ENCODE measurements around the gene PRM1. TPM values are rescaled to one million over a fixed set of nuclear protein-coding genes. Genes with fewer than 3 reads are reported as not detected.

PRM1 gene
- total and polyA plus RNA-seq, 2 of the 8 experiments (the other 6 are each of a cell fraction or from before 2014, with no cell fraction given), result 0.54 to 0.82 TPM

GRCh38 chr16:11272921-11273720 lies 8.0 kb downstream of the PRM1 start, which contains the start of gene PRM3:
Gene PRM3, minus strand, starts transcription at chr16:11273629. Its CDS starts 34 bp downstream, at chr16:11273595.
- H3K27ac ChIP-seq (ENCODE audit: low read depth, low read length), result no peak within 1 kb of the TSS
- H3K9me3 ChIP-seq (ENCODE audit: insufficient read depth in 2 of 2, low read depth in 1 of 2, low read length in 1 of 2), result no peaks in the 10 kb centered on the region
- H3K14ac ChIP-seq (ENCODE audit: insufficient read length), result no peak within 1 kb of the TSS
- H3K23me2 ChIP-seq (ENCODE audit: low read depth, low read length), result no peaks in the 10 kb centered on the region; the same call in 1 of the 2 replicates
- H3K4me2 ChIP-seq (ENCODE audit: insufficient read depth in 1 of 2, low read depth in 2 of 2, low read length in 2 of 2), result no peak within 1 kb of the TSS
- H3K27me3 ChIP-seq (replicated peaks in 1 of 4; ENCODE audit: control insufficient read depth in 3 of 4, extremely low read depth in 1 of 4, insufficient read depth in 3 of 4, low read length in 3 of 4), result no peaks in the 10 kb centered on the region
- peak within 1 kb of the TSS; percentile 90; the same call in 1 of the 2 replicates for H2BK12ac ChIP-seq (ENCODE audit: low read depth, low read length)
- H3K79me2 ChIP-seq (ENCODE audit: control insufficient read depth in 1 of 2, insufficient read depth in 2 of 2, low read length in 2 of 2), result no peaks in the 10 kb centered on the region
- no peaks in the 10 kb centered on the region for H3K36me3 ChIP-seq (ENCODE audit: control insufficient read depth in 2 of 4, insufficient read depth in 4 of 4, low read length in 3 of 4)
- H4K91ac ChIP-seq (replicated peaks; ENCODE audit: insufficient read length, low read length), result peak within 1 kb of the TSS; percentile 70
- ChIA-PET CTCF (ENCODE audit: partially characterized antibody) (interaction anchor here (0.6 to 8.1 kb wide), 12 partner anchors 10 to 185 kb away, joined by 3 to 79 read pairs (median 4); partner anchors contain the start of gene SOCS1), POLR2A (ENCODE audit: partially characterized antibody) (interaction anchor here (0.6 to 2.7 kb wide), 8 partner anchors 11 to 80 kb away, joined by 3 to 11 read pairs (median 4); partner anchors contain the start of gene SOCS1)
- no peaks in the 10 kb centered on the region for H4K20me1 ChIP-seq (replicated peaks in 1 of 2; ENCODE audit: control insufficient read depth in 1 of 2, insufficient read depth in 2 of 2, low read length in 2 of 2)
- no peak within 1 kb of the TSS for H3K23ac ChIP-seq (ENCODE audit: insufficient read length)
- H3K18ac ChIP-seq (ENCODE audit: extremely low read depth, low read length), result peak within 1 kb of the TSS; percentile 19
- DNase-seq (ENCODE audit: low read depth in 1 of 2, low spot score in 2 of 2) (no peak), FAIRE-seq (no peak)
- peak within 1 kb of the TSS; percentile 99; the same call in 1 of the 2 replicates for H2BK15ac ChIP-seq (ENCODE audit: low read length)
- peaks cover 0 to 5% (median 0%) of the 10 kb centered on the region in 4 experiments; a peak in 2 of 7 replicates for H3K4me1 ChIP-seq (replicated peaks in 1 of 4; ENCODE audit: control insufficient read depth in 3 of 4, insufficient read depth in 4 of 4, low read length in 3 of 4)
- H3K56ac ChIP-seq (replicated peaks; ENCODE audit: insufficient read length, low read depth, low read length), result no peak within 1 kb of the TSS
- no peak within 1 kb of the TSS for H4K5ac ChIP-seq (ENCODE audit: insufficient read length, low read depth, low read length)
- peak within 1 kb of the TSS; percentile 41; the same call in 1 of the 2 replicates for H4K8ac ChIP-seq (ENCODE audit: extremely low read depth, insufficient read depth, low read length)
- 91% methylated on average over 26 of the region's 30 CpGs; no CpG with 5 or more reads in 1 of the 2 experiments for WGBS, 2 experiments (ENCODE audit: extremely low coverage in 1 of 2, insufficient coverage in 1 of 2, insufficient read length in 1 of 2, insufficient replicate concordance in 2 of 2, low coverage in 1 of 2, low lambda C conversion rate in 2 of 2, missing lambda C conversion rate in 1 of 2)
- H2AK5ac ChIP-seq (ENCODE audit: low read depth, low read length), result peak within 1 kb of the TSS; percentile 8; the same call in 1 of the 2 replicates
- peak within 1 kb of the TSS; percentile 80; the same call in 1 of the 2 replicates for H2BK20ac ChIP-seq (ENCODE audit: low read length)
- no peak within 1 kb of the TSS for H3K4ac ChIP-seq (replicated peaks; ENCODE audit: insufficient read length, low read depth, low read length)
- peak within 1 kb of the TSS; percentile 65 for H2AFZ ChIP-seq (ENCODE audit: low read length)
- no peak within 1 kb of the TSS for H2BK120ac ChIP-seq (replicated peaks; ENCODE audit: low read depth, low read length)
- H3K9ac ChIP-seq (replicated peaks in 1 of 4; ENCODE audit: extremely low read depth in 1 of 4, low read depth in 3 of 4, low read length in 3 of 4), result no peak within 1 kb of the TSS
- no peak within 1 kb of the TSS for H3K4me3 ChIP-seq (ENCODE audit: extremely low read depth in 1 of 4, insufficient read depth in 2 of 4, low read depth in 3 of 4, low read length in 4 of 4)
- no peaks in the 10 kb centered on the region for H3K79me1 ChIP-seq (ENCODE audit: low read depth, low read length)
- peak within 1 kb of the TSS; percentile 52; the same call in 1 of the 2 replicates for H2BK5ac ChIP-seq (ENCODE audit: low read depth, low read length)
- no peak for TF ChIP-seq CHD2 (IDR thresholded peaks at IDR 0.05; ENCODE audit: low read length)
- no peak for TF ChIP-seq SRF (IDR thresholded peaks at IDR 0.05; ENCODE audit: low read depth, low read length)
- no peak for TF ChIP-seq CEBPB (IDR thresholded peaks at IDR 0.05; ENCODE audit: low read depth, low read length)
- TF ChIP-seq TAF7 (optimal IDR thresholded peaks at IDR 0.05; ENCODE audit: borderline replicate concordance, low read depth, low read length), result no peak
- TF ChIP-seq NANOG (IDR thresholded peaks at IDR 0.05; ENCODE audit: insufficient read depth, low read depth, low read length, poor library complexity, severe bottlenecking), result no peak
- no peak for TF ChIP-seq PHF8 (conservative IDR thresholded peaks at IDR 0.05; ENCODE audit: low read depth, low read length)
- TF ChIP-seq GABPA (IDR thresholded peaks at IDR 0.05; ENCODE audit: borderline replicate concordance, insufficient read depth, low read length), result no peak
- TF ChIP-seq GTF2F1 (IDR thresholded peaks at IDR 0.05; ENCODE audit: borderline replicate concordance, low read depth, low read length), result no peak
- no peak for TF ChIP-seq SP1 (IDR thresholded peaks at IDR 0.05; ENCODE audit: low read depth, low read length)
- no peak for TF ChIP-seq EP300 (IDR thresholded peaks at IDR 0.05; ENCODE audit: borderline replicate concordance in 1 of 2, low read depth in 2 of 2, low read length in 2 of 2)

All from H1 (cell line).